NCI-H2227 treated with DMSO at 0.1 percent for 48 hours (cell line): ENCODE data around the gene POP4.
"Not testable (repeated sequence)": the region's sequence is repeated elsewhere in the genome, so short reads cannot be mapped to it uniquely, and the experiment has no call there.

Source experiments
- DNase-seq: peaks from one replicate; lab custom pipeline; 2025; lab: John Stamatoyannopoulos, UW

Gene POP4

GRCh38 chr19:29605653-29606419 is at the start of gene POP4:
Gene POP4, plus strand, starts transcription at chr19:29606283. Its CDS starts 36 bp downstream, at chr19:29606319.
- peak; percentile 100 for DNase-seq

DNA sequence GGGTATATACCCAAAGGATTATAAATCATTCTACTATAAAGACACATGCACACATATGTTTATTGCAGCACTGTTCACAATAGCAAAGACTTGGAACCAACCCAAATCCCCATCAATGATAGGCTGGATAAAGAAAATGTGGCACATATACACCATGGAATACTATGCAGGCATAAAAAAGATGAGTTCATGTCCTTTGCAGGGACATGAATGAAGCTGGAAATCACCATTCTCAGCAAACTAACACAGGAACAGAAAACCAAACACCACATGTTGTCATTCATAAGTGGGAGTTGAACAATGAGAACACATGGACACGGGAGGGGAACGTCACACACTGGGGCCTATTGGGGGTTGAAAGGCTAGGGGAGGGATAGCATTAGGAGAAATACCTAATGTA is 47.0 kb upstream of the POP4 start:
- not testable (repeated sequence) for DNase-seq

DNA sequence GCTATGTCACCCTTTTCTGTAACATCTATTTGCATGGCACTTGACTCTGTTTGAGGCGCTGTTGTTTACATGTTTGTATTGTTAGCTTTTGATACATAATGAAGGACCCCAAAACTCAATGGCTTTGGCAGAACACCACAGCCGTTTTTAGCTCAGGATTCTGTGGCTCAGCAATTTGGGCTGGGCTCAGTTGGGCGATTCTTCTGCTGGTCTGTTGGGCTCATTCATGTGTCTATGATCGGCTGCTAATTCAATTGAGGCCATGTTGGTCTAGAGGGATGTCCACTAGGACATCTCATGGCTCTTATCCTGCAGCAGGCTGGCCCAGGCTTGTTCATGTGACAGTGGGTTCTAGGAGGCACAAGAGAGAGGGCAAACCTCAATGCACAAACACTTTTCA is 46.3 kb upstream of the POP4 start:
- no peak for DNase-seq

DNA sequence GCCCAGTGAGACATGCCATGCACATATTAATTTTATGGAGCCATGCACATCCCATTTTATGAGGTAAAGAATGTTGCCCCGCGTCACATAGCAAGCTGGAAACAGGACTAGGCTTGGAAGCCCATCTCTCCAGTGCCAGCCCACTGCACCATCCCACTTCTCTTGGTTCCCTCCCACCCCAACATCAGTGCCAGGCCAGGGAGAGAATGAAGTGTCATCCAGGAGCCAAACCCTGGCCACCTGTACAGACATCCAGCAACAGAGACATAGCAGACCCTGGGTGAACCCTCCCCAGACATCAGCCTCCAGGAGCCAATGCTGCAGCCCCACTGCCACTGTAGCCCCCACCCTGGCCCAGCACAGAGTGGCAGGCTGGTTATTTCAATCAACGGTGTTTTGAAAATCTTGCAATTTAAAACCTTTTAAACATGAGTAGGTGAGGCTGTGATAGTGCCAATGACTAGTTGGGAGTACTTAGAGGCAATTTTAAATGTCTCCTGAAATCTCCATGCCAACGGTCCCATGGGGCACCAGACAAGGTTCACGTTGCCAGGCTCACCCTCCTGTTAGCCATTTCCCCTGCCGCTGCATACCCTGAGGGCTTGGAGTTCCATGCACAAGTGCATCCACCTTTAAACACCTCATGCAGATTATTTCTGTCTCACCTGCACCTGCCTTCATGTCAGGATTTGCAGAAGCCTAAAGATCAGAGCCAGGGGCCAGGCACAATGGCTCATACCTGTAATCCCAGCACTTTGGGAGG is 45.6 kb upstream of the POP4 start:
- DNase-seq, result no peak

DNA sequence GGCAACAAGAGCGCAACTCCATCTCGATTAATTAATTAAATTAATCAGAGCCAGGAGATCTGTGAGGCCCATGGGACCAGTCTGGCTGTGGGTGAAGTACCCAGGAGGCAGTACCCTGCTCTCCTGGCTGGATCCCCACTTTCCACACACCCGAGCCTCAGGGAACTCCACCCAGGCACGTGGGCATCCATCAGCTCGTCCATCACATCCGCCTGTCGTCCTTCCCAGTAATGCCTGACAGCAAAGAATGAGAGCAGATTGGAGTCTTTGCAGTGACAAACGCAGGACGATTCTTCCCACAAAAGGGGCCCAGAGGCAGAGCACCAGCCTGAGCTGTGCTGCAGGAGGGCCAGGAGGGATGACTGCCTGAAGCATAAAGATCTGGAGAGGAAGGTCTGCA is 44.5 kb upstream of the POP4 start:
- no peak for DNase-seq

DNA sequence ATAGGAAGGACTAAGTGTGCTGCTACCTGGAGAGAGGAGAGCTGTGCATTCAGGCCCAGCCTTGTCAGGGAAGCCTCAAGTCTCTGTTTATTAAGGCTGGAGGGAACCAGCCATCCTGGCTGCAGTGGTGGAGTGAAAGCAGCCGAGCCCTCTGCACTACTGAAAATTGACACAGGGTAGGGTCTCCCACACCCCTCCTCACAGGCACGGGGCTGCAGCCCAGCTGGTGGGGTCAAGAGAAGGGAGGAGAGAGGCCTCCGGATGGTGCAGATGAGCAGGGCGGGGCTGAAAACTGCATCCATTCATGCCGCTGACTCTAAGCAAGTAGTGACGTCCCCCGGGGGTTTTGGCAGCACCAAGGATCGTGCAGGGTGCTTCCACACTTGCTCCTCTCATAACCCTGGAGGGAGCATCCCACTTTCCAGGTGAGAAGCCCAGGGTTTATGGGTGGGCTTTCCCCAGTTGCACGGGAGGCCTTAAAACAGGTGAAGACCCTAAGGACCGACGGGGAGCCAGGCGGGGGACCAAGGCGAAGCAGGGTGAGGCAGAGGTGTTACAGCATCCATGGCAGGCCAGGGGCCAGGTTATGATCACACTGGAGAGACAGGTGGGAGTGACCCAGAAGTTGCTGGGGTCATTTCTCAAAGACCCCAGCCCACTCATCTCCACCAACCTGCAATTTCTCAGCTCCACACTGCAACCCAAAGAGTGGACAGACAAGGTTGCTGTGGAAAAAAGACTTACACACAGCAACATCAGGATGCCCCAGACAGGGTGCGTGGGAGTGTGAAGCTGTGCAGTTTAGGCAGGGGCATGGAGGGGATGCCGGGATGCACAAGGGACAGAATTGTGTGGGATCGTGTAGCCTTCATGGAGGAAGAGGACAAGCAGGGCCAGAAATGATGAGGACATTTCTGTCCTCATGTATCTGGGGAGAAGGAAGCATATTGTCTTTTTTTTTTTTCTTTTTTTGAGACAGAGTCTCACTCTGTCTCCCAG is 43.5 kb upstream of the POP4 start:
- no peak for DNase-seq

- no peak for DNase-seq
These were observed 42.5 kb upstream of the POP4 start for GRCh38 chr19:29563486-29564101.

DNA sequence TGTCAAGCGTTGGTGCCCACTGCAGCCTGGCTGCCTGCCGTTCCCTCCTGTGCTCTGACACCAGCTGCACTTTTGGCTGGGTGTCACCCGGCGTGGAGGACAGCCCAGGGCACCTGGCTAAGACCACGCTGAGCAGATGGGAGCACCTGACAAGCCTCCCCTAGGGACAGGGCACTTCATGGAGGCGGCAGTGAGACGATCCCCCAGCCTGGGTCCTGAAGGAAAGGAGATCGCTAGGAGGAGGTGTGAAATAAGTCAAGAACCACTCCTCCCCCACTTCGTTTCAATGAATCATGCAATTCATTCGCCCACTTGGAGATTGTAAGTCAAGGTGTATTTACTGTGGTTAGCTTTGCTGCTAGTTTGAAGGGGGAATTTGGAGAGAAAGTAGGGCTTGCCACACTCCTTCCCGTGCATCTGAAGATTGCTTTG is 41.5 kb upstream of the POP4 start:
- DNase-seq, result no peak

DNA sequence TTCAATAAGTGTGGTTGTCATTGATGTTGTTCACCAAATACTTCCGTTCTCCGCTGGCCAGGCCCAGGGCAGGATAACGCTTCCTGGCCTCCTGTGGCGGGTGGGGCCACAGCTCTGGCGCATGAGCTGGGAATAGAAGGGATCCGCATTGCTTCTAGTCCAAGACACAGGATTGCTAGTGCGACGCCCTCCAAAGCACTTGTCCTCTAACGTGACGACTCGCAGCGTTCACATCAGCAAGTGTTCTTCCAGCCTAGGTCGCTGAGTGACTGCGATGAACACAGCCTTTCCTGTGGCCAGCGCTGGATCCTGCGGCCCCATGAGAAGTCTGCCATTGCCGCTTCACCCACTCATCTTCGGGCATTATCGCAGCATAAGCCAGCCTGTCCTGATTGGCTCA is 40.9 kb upstream of the POP4 start:
- DNase-seq, result no peak

GRCh38 chr19:29566496-29567054 is 39.5 kb upstream of the POP4 start:
- DNase-seq, result no peak

- no peak for DNase-seq
These were observed 38.6 kb upstream of the POP4 start for GRCh38 chr19:29567366-29567915.

- no peak for DNase-seq
These were observed 37.8 kb upstream of the POP4 start for GRCh38 chr19:29568036-29569025.

- no peak for DNase-seq
These were observed 36.8 kb upstream of the POP4 start for GRCh38 chr19:29569038-29569911.

DNA sequence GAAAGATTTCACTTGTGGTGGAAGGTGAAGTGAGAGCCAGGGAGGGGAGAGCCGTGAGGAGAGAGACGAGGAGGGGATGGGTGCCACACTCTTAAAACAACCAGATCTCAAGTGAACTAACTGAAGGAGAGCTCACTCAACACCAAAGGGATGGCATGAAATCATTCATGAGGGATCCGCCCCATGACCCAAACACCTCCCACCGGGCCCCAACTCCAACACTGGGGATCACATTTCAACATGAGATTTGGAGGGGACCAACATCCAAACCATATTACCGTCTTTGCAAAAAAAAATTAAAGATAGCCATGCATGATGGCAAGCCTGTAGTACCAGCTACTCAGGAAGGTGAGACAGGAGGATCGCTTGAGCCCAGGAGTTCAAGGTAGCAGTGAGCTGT is 34.9 kb upstream of the POP4 start:
- no peak for DNase-seq

GRCh38 chr19:29573486-29573885 is 32.6 kb upstream of the POP4 start:
- DNase-seq, result no peak

GRCh38 chr19:29574510-29574909 is 31.6 kb upstream of the POP4 start:
- DNase-seq, result no peak

- no peak for DNase-seq
These were observed 30.0 kb upstream of the POP4 start for GRCh38 chr19:29576046-29576606.
